Measurements from ENCODE around the gene ABI3BP. TPM values are rescaled to one million over a fixed set of nuclear protein-coding genes. Genes with fewer than 3 reads are reported as not detected.

Gene ABI3BP
- total RNA-seq, 1 donor from 2014 or later: not detected

- peaks cover 2% of the 10 kb centered on the region for H3K27me3 Mint-ChIP-seq (ENCODE audit: low read depth)
- H3K4me3 Mint-ChIP-seq: no peak overlapping the region
- DNase-seq (ENCODE audit: low read depth, low spot score): no peak
- no peaks in the 10 kb centered on the region for H3K36me3 Mint-ChIP-seq (ENCODE audit: low read depth)
- H3K9me3 Mint-ChIP-seq: peaks cover 2% of the 10 kb centered on the region
- H3K4me1 Mint-ChIP-seq: no peaks in the 10 kb centered on the region
- TF ChIP-seq CTCF (conservative IDR thresholded peaks at IDR 0.05): no peak
- H3K27ac Mint-ChIP-seq (ENCODE audit: unreplicated experiment): no peak overlapping the region
These were observed 81.3 kb downstream of the ABI3BP start for GRCh38 chr3:100911956-100912355.

- Mint-ChIP-seq H3K4me3 (no peak overlapping the region), H3K27ac (ENCODE audit: unreplicated experiment) (no peak overlapping the region), H3K4me1 (no peaks in the 10 kb centered on the region), H3K36me3 (ENCODE audit: low read depth) (no peaks in the 10 kb centered on the region), H3K27me3 (ENCODE audit: low read depth) (peaks cover 2% of the 10 kb centered on the region), H3K9me3 (peaks cover 2% of the 10 kb centered on the region)
- no peak for TF ChIP-seq CTCF (conservative IDR thresholded peaks at IDR 0.05)
- DNase-seq (ENCODE audit: low read depth, low spot score): no peak
These were observed 82.2 kb downstream of the ABI3BP start for GRCh38 chr3:100910986-100911385.

- H3K27ac Mint-ChIP-seq (ENCODE audit: unreplicated experiment): no peak overlapping the region
- H3K9me3 Mint-ChIP-seq: no peaks in the 10 kb centered on the region
- TF ChIP-seq CTCF (conservative IDR thresholded peaks at IDR 0.05): no peak
- DNase-seq (ENCODE audit: low read depth, low spot score): no peak
- H3K36me3 Mint-ChIP-seq (ENCODE audit: low read depth): no peaks in the 10 kb centered on the region
- no peak overlapping the region for H3K4me3 Mint-ChIP-seq
- H3K4me1 Mint-ChIP-seq: no peaks in the 10 kb centered on the region
- H3K27me3 Mint-ChIP-seq (ENCODE audit: low read depth): no peaks in the 10 kb centered on the region
These were observed 90.6 kb downstream of the ABI3BP start for GRCh38 chr3:100902572-100902971.

GRCh38 chr3:100900671-100901335 lies 92.4 kb downstream of the ABI3BP start:
- no peak for TF ChIP-seq CTCF (conservative IDR thresholded peaks at IDR 0.05)
- Mint-ChIP-seq H3K9me3 (no peaks in the 10 kb centered on the region), H3K4me3 (no peak overlapping the region), H3K27me3 (ENCODE audit: low read depth) (no peaks in the 10 kb centered on the region), H3K4me1 (no peaks in the 10 kb centered on the region), H3K27ac (ENCODE audit: unreplicated experiment) (no peak overlapping the region), H3K36me3 (ENCODE audit: low read depth) (no peaks in the 10 kb centered on the region)
- no peak for DNase-seq (ENCODE audit: low read depth, low spot score)

- Mint-ChIP-seq H3K4me1 (no peaks in the 10 kb centered on the region), H3K4me3 (no peak overlapping the region), H3K9me3 (no peaks in the 10 kb centered on the region), H3K27me3 (ENCODE audit: low read depth) (no peaks in the 10 kb centered on the region), H3K27ac (ENCODE audit: unreplicated experiment) (no peak overlapping the region), H3K36me3 (ENCODE audit: low read depth) (no peaks in the 10 kb centered on the region)
- no peak for DNase-seq (ENCODE audit: low read depth, low spot score)
- no peak for TF ChIP-seq CTCF (conservative IDR thresholded peaks at IDR 0.05)
These were observed 93.7 kb downstream of the ABI3BP start for GRCh38 chr3:100899440-100900091.

Measured in neural crest cell (in vitro differentiated cells).